BE2C (cell line): ENCODE results near the gene WIPI1. TPM values are rescaled to one million over a fixed set of nuclear protein-coding genes. Genes with fewer than 3 reads are reported as not detected.
A peak's percentile ranks its signal among the peaks of the same experiment; 100 is the strongest.

Experiments
- DNase-seq: peaks from one replicate; pipeline ENCODE4 v3.0.0-alpha.2; 2020
- H3K27me3 ChIP-seq: fragments of 250-450 bp; sonication (Bioruptor Pico); 2 replicates; pipeline ENCODE4 v1.5.1; 2020; ENCODE audit warnings: mild to moderate bottlenecking
- H3K36me3 ChIP-seq: fragments of 250-450 bp; sonication (Bioruptor Pico); 2 replicates; pipeline ENCODE4 v1.5.1; 2020; ENCODE audit warnings: mild to moderate bottlenecking
- H3K4me1 ChIP-seq: fragments of 250-450 bp; sonication (Bioruptor Pico); 2 replicates; pipeline ENCODE4 v1.5.1; 2020
- H3K4me3 ChIP-seq: 2 replicates; pipeline ENCODE4 v1.5.1; 2011; ENCODE audit warnings: low read depth, low read length
- H3K9me3 ChIP-seq: fragments of 250-450 bp; sonication (Bioruptor Pico); 2 replicates; pipeline ENCODE4 v1.5.1; 2020
- polyA plus RNA-seq: library from polyadenylated mRNA; unstranded; fragments of >200 nt; gene quantifications from one replicate; pipeline ENCODE4 v1.2.1, GENCODE V29; 2012; ENCODE audit warnings: low read depth, missing spikeins; ENCODE audit not compliant: insufficient read length, insufficient read depth
- TF ChIP-seq, protein P1 (sequence below): IDR thresholded peaks from 2 replicates; pipeline ENCODE4 v1.5.1; 2012; ENCODE audit warnings: mild to moderate bottlenecking, low read depth, low read length

WIPI1 gene
- polyA plus RNA-seq = 5.2 TPM

DNA sequence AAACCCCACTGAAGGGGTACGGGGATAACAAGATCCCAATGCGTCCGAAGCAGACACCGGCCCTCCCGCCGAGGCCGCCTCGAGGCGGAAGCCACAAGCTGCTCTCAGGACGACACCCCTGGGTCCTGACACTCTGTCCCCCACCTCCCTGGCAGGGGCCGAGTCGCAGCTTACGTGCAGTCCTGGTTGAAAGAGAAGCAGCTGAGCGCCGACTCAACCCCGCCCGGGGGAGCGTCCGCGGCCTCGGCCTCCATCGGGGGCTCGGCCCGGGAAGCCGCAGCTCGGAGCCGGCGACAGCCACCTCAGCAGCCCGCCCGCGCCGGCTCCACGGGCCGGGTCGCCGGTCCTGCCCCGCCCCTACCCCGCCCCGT, at the start of gene WIPI1:
Gene WIPI1 (minus strand): TSS at position 329 of the 371 bp plus-strand sequence. CDS start 75 bp downstream, at position 254.
- no peak for DNase-seq
- H3K27me3 ChIP-seq = peaks cover 4% of the 10 kb centered on the region; the same call in 1 of the 2 replicates
- TF ChIP-seq, protein P1, sequence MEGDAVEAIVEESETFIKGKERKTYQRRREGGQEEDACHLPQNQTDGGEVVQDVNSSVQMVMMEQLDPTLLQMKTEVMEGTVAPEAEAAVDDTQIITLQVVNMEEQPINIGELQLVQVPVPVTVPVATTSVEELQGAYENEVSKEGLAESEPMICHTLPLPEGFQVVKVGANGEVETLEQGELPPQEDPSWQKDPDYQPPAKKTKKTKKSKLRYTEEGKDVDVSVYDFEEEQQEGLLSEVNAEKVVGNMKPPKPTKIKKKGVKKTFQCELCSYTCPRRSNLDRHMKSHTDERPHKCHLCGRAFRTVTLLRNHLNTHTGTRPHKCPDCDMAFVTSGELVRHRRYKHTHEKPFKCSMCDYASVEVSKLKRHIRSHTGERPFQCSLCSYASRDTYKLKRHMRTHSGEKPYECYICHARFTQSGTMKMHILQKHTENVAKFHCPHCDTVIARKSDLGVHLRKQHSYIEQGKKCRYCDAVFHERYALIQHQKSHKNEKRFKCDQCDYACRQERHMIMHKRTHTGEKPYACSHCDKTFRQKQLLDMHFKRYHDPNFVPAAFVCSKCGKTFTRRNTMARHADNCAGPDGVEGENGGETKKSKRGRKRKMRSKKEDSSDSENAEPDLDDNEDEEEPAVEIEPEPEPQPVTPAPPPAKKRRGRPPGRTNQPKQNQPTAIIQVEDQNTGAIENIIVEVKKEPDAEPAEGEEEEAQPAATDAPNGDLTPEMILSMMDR = no peak
- H3K9me3 ChIP-seq = no peaks in the 10 kb centered on the region
- H3K36me3 ChIP-seq = no peaks in the 10 kb centered on the region
- H3K4me3 ChIP-seq = peak within 1 kb of the TSS; percentile 62
- H3K4me1 ChIP-seq = peaks cover 8% of the 10 kb centered on the region

GRCh38 chr17:68505951-68506350, 48.7 kb upstream of the WIPI1 start:
- TF ChIP-seq, protein P1 = no peak
- Histone ChIP-seq H3K9me3 (peaks cover 2% of the 10 kb centered on the region; the same call in 1 of the 2 replicates), H3K27me3 (no peaks in the 10 kb centered on the region), H3K36me3 (no peaks in the 10 kb centered on the region), H3K4me1 (no peaks in the 10 kb centered on the region), H3K4me3 (no peak overlapping the region)
- no peak for DNase-seq

DNA sequence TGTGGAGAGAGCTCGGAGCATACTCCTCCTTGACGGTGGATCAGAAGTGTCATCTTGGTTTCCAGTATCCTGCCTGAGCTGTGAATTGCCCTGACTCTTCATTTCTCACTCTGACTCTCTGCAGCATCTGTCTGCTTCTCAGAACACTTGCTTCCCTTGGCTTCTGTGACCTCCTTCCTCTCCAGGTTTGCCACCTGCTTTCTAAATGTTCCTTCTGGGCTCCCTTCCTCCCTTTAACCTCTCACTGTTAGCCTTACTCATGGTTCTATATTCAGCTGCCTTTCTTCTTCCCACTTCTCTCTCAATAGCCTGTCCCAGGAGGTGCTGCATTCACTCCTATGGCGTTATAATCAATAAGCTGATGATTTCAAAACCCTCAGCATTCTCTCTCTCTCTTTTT, 43.8 kb upstream of the WIPI1 start:
- TF ChIP-seq, protein P1 = no peak
- no peaks in the 10 kb centered on the region for H3K36me3 ChIP-seq
- no peaks in the 10 kb centered on the region for H3K27me3 ChIP-seq
- H3K9me3 ChIP-seq = peaks cover 2% of the 10 kb centered on the region; the same call in 1 of the 2 replicates
- no peak for DNase-seq
- no peak overlapping the region for H3K4me3 ChIP-seq
- H3K4me1 ChIP-seq = no peaks in the 10 kb centered on the region

DNA sequence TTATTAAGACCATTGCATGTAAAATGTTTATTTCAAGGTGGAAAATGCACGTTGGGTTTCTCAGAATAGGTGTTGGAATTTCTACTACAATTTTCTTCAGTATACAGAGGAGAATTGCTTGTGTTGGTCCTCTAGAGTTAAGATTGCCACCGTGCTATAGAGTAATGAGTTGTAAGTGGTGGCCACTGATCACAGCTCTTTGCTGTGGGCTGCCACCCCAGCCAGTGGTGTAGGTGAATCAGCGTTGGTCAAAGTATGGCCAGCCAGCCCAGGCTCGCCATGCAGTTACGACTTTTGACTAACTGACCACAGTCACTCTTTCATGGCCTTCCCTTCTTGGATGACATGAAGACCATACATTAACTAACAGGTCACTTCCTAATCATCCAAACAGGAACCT, 42.3 kb upstream of the WIPI1 start:
- Histone ChIP-seq H3K36me3 (no peaks in the 10 kb centered on the region), H3K27me3 (no peaks in the 10 kb centered on the region), H3K4me3 (no peak overlapping the region), H3K9me3 (peaks cover 2% of the 10 kb centered on the region; the same call in 1 of the 2 replicates), H3K4me1 (no peaks in the 10 kb centered on the region)
- DNase-seq = no peak
- TF ChIP-seq, protein P1 = no peak

- Histone ChIP-seq H3K4me1 (no peaks in the 10 kb centered on the region), H3K4me3 (no peak overlapping the region), H3K27me3 (no peaks in the 10 kb centered on the region), H3K9me3 (peaks cover 2% of the 10 kb centered on the region; the same call in 1 of the 2 replicates), H3K36me3 (no peaks in the 10 kb centered on the region)
- TF ChIP-seq, protein P1 = no peak
- no peak for DNase-seq
Observed at GRCh38 chr17:68498479-68499326, 41.4 kb upstream of the WIPI1 start.

DNA sequence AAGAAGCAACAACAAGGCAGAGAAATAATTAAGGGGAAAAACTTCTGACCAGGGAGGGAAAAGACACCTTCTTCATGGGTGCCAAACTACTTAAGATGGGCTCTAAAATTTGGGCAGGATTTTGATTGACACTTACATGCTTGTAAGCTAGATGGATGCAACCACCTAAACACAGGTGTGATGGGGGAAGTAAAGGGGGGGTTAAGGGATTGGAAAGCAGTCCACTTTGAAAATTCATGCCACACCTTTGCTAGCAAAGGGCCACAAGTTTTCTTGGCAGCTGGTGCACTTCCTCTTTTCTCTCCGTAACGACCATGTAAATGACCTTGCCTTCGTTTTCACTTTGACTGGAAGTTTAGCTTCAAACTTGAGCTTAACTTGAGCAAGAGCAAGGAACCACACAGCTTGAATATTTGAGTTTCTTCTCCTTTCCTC, 40.6 kb upstream of the WIPI1 start:
- Histone ChIP-seq H3K4me1 (no peaks in the 10 kb centered on the region), H3K4me3 (no peak overlapping the region), H3K27me3 (no peaks in the 10 kb centered on the region), H3K9me3 (0 out of 2 replicates have a peak, but pooled peaks cover under 1% of the 10 kb centered on the region), H3K36me3 (no peaks in the 10 kb centered on the region)
- no peak for DNase-seq
- TF ChIP-seq, protein P1 = no peak
